ENCODE results near the gene GPR137B.

DNA sequence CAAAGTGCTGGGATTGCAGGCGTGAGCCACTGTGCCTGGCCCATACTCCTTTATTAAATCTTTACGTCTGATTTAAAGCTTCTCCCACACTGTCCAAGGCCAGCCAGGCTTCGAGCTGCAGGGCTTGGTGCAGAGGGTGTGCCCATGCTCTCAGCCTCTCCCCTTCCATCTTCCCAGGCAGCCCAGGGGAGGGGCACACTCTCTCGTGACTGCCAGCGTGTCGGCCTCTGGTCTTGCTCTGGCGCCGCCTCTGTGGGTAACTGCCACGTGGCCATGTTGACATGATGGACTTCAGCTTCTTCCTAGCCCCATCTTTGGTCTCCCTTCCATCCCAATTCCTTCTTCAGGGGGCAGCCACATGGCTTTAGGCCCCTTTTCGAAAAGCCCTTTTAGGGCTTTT lies 4.7 kb downstream of the GPR137B start:
- TF ChIP-seq POLR2A (IDR thresholded peaks at IDR 0.05; ENCODE audit: control extremely low read depth in 1 of 2, low read depth in 2 of 2, low read length in 2 of 2) (no peak), MAFK (IDR thresholded peaks at IDR 0.05; ENCODE audit: low read depth, low read length) (no peak), RXRA (IDR thresholded peaks at IDR 0.05; ENCODE audit: insufficient read depth, low read depth, low read length) (no peak), RAD21 (IDR thresholded peaks at IDR 0.05 in 1 of 2, conservative IDR thresholded peaks at IDR 0.05 in 1 of 2; ENCODE audit: low read depth in 2 of 2, low read length in 2 of 2) (no peak), HDAC2 (IDR thresholded peaks at IDR 0.05; ENCODE audit: borderline replicate concordance in 1 of 2, low read depth in 2 of 2, low read length in 2 of 2) (no peak), POLR2AphosphoS5 (IDR thresholded peaks at IDR 0.05; ENCODE audit: low read depth, low read length) (no peak), EP300 (IDR thresholded peaks at IDR 0.05; ENCODE audit: borderline replicate concordance in 1 of 2, low read depth in 2 of 2, low read length in 2 of 2) (no peak)
- TF ChIP-seq, protein P1, sequence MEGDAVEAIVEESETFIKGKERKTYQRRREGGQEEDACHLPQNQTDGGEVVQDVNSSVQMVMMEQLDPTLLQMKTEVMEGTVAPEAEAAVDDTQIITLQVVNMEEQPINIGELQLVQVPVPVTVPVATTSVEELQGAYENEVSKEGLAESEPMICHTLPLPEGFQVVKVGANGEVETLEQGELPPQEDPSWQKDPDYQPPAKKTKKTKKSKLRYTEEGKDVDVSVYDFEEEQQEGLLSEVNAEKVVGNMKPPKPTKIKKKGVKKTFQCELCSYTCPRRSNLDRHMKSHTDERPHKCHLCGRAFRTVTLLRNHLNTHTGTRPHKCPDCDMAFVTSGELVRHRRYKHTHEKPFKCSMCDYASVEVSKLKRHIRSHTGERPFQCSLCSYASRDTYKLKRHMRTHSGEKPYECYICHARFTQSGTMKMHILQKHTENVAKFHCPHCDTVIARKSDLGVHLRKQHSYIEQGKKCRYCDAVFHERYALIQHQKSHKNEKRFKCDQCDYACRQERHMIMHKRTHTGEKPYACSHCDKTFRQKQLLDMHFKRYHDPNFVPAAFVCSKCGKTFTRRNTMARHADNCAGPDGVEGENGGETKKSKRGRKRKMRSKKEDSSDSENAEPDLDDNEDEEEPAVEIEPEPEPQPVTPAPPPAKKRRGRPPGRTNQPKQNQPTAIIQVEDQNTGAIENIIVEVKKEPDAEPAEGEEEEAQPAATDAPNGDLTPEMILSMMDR (IDR thresholded peaks at IDR 0.05; ENCODE audit: control extremely low read depth in 1 of 3, insufficient read depth in 1 of 3, low read depth in 1 of 3, low read length in 3 of 3): no peak
- TF ChIP-seq, protein P2, sequence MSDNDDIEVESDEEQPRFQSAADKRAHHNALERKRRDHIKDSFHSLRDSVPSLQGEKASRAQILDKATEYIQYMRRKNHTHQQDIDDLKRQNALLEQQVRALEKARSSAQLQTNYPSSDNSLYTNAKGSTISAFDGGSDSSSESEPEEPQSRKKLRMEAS (IDR thresholded peaks at IDR 0.05): no peak
